SW 1271 (cell line): ENCODE data around the gene MARCO.
"Not testable (repeated sequence)": the region's sequence is repeated elsewhere in the genome, so short reads cannot be mapped to it uniquely, and the experiment has no call there.

Experiments
- DNase-seq, 2 experiments: peaks; one replicate each; lab custom pipeline; 2025; lab: John Stamatoyannopoulos, UW

MARCO gene

GRCh38 chr2:118925981-118926380 lies 16.0 kb upstream of the MARCO start:
- no peak for DNase-seq

DNA sequence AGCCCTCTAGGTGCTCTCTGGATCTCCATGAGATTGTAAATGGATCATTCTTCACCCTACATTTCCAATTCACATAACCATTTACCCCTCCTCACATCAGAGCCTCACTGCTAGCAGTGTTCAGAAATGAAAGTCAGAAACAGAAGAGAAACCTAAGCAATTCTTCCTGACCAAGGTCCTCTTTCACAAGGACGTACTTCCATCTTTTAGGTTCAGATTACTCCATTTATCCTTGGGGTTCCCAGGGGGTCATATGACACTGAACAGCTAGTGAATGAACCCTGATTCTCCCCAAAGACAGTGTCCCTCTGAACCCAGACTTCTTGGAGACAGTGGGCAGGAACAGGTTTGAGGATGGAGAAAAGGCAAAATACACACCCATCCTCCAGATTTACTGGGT lies 12.9 kb upstream of the MARCO start:
- DNase-seq: no peak

- no peak for DNase-seq
Observed at GRCh38 chr2:118932949-118933348, 9.0 kb upstream of the MARCO start.

DNA sequence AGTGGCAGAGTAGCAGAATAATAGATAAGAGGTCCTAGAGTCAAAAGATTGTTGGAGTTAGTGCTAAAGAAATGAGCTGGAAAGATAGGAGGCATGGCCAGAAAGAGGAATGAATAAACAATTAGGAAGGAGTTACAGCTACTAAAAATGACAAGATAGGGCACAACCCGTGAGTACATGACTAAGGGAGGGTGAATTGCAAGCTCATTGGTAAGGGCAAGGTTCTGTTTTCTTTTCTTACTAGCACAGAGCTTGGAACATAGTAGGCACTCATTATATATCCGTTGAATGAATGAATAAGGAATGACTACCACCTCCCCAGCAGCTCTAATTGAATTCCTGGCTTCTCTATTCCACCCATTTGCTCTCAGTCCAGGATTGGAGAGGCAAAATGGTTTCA lies 5.7 kb upstream of the MARCO start:
- DNase-seq: no peak

- no peak for DNase-seq
Observed at GRCh38 chr2:118936936-118937335, 5.1 kb upstream of the MARCO start.

DNA sequence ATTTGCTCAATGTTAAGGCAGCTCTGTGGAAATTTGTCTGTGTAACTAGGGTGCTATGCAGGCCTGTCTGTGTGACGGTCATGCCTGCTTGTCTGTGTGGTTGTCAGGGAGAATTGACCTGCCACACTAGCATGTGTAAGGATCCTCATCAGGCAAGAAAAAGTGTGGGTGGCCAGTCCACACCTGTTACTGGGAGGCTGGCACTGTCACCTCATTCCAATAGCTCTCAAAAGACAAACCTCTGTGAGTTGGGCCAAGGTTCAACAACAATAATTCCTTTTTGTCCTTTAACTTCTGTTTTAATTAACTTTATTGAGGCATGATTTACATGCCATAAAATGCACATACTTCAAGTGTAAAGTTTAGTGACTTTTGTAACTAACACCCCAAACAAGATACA lies 4.2 kb upstream of the MARCO start:
- DNase-seq: no peak

DNA sequence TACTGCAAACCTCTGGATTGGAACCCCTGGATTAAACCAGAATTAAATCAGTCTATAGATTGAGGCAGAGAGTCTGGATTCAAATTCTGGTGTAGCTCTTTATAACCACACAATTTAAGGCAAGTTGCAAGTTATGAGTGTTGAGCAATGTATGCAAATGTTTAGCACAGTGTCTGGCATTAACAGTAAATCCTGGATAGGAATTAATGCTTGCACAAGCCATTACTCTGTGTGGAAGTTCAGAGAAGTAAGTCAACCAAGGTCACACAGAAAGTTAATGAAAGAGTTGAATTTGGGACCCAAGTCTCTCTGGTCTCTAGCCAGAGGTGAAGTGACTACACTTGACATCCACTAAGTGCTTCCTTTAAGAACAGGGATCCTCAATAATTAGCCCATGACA lies 2.0 kb upstream of the MARCO start:
- no peak for DNase-seq

DNA sequence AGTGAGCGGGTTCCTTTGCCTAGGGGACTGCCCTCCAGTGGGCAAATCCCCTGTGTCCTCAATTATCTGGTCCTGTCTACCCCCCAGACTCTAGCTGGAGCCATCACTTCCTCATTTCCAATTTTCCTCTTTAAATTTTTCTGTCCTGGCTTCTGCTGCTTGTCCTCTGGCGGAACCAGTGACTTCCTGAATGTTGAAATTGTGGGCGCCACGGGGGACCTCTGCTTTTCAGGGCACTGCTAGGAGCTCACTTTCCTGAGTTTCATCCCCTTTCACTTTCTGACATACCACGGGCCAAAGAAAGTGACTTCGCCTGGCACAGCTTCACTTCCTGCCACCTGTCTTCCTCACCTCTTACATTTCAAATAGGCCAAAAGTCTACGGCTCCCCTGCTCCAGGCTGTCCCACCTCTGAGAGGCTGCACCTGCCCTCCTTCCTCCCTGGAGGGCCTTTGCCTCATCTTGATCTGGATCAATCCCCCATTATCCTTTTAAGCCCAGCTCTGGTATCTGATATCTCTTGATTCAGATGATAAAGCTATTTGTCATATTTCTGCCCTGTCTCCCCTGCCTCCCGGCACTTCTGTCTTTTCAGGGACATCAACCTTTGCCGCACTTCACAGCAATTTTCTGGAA lies 1.4 kb upstream of the MARCO start:
- no peak for DNase-seq

- DNase-seq: no peak
Observed at GRCh38 chr2:118943286-118943685, 1.3 kb downstream of the MARCO start.

DNA sequence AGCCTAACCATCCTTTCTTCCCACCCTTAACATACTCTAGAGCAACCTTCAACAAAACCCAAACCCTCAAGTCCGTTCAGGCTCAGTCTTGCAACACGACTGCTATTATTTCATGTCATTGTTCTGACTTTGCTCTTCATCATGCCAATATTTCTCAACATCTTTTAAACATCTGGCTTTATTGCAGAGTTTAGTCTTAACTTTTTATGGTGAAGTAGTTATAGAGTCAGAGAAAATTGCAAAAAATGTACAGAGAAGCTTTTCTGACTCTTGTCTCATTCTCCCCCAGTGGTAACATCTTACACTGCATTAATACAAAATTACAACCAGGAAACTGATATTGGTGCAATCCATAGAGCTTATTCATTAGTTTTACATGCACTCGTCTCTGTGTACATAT lies 3.9 kb downstream of the MARCO start:
- DNase-seq: no peak

- DNase-seq: not testable (repeated sequence)
Observed at GRCh38 chr2:118948266-118948665, 6.3 kb downstream of the MARCO start.

- no peak for DNase-seq
Observed at GRCh38 chr2:118954297-118955060, 12.5 kb downstream of the MARCO start.

GRCh38 chr2:118965737-118966136 lies 23.7 kb downstream of the MARCO start:
- DNase-seq: no peak

- DNase-seq: no peak
Observed at GRCh38 chr2:118967124-118967880, 25.3 kb downstream of the MARCO start.

- DNase-seq: no peak
Observed at GRCh38 chr2:118968042-118968441, 26.0 kb downstream of the MARCO start.

DNA sequence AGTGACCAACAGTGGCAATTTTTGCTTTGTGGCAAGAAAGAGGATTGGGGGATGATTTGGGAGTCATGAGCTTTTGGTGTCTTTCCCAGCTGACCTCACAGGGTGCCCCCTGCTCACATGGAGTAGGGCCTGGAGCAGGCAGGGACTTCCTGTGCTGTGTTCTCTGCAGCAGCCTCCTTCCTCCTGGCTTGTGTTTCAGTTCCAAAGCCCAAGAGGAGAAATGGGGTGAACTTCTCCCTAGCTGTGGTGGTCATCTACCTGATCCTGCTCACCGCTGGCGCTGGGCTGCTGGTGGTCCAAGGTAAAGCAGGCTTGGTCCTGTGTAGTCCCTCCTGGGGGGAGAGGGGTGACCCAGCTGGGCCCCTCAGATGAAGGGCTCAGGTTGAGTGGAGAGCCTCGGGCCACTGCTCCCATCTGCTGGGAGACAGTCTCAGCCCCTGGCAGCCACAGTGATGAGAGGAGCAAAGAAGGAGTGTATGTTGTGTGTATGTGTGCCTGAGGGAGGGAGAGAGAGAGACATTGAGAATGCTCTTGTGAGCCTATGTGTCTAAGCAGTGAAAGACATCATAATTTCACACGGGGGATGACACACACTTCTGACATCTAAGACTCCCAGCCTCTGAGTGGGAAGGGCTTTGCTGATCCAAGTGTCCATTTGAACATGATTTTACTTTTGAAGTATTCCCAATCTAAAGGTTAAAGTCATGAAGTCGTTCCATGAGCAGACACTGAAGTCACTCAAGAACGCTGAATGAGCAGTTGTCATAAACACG lies 27.2 kb downstream of the MARCO start:
- no peak for DNase-seq

- no peak for DNase-seq
Observed at GRCh38 chr2:118969734-118970395, 27.9 kb downstream of the MARCO start.

- DNase-seq: no peak
Observed at GRCh38 chr2:118970396-118971135, 28.6 kb downstream of the MARCO start.

DNA sequence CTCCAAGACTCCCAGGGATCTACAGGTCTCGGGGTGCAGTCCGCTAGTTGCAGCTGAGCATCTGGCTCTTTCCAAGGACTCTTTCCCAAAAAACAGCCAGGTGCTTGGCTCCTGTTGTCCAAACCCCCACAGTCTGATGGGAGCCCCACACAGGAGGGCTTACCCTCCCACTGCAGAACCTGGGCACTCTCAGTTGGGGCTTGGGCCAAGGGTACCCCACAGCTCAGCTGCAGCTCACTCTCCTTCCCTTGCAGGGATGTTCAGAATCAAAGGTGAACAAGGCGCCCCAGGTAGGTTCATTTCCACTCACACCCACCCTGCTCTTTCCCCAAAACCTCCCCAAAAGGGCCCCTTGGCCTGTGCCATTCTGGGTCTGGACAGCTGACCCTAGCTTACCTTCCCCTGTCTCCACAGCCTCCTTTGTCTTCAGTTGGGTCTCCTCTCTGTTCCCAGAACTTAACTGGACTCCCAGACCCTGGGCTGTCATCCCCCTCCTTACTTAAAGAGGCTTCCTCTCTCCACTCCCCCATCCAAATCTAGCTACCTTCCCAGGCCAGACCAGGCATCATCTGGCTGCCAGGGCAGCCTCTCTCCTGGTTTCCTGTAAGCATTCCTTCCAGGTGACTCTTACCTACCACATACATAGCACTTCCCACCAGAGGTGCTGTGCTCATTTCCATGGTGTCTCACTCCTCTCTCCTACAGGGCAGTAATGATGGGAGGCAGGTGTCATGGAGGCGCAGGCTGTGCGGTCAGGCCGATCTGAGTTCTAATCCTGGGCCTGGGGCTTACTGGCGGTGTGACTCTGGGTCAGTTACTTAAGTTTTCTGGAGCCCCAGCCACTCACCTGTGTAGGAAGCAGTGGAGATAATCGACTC lies 29.5 kb downstream of the MARCO start:
- DNase-seq: no peak

DNA sequence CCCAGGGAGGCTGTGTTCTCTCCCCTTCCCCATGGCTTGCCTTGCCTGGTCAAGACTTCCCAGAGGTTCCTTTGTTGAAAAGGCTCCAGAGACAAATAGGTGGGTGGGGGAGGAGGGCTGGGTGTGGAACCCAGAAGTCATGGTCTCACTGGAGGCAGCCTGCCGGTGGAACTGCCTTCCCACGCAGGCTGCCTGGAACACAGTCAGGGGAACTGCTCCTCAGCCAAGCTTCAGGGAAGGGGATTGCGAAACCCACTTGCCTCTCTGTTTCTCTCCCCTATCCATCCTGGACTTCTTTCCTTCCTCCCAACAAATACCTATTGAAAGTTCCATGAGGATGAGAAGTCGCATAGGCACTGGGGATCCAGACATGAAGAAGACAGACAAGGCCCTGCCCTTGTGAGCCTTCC lies 31.6 kb downstream of the MARCO start:
- DNase-seq: no peak
